Measurements from ENCODE around the gene MAP2K2.

Gene MAP2K2

GRCh38 chr19:4044990-4045465 is 78.9 kb downstream of the MAP2K2 start:
- TF ChIP-seq PPARA (CRISPR knock-in tag; IDR thresholded peaks at IDR 0.05; ENCODE audit: borderline replicate concordance) = no peak
- no peak for TF ChIP-seq ZFP30 (CRISPR knock-in tag; IDR thresholded peaks at IDR 0.05)
- no peak for TF ChIP-seq RARB (CRISPR knock-in tag; IDR thresholded peaks at IDR 0.05)
- no peak for TF ChIP-seq ARNTL (CRISPR knock-in tag; IDR thresholded peaks at IDR 0.05; ENCODE audit: borderline replicate concordance, low read depth)
- no peak for TF ChIP-seq OSR1 (CRISPR knock-in tag; IDR thresholded peaks at IDR 0.05)
- TF ChIP-seq ZNF70 (CRISPR knock-in tag; IDR thresholded peaks at IDR 0.05) = no peak
- TF ChIP-seq ESRRG (CRISPR knock-in tag; IDR thresholded peaks at IDR 0.05) = no peak
- no peak for TF ChIP-seq SNAI2 (CRISPR knock-in tag; IDR thresholded peaks at IDR 0.05)
- no peak for TF ChIP-seq GLIS3 (CRISPR knock-in tag; IDR thresholded peaks at IDR 0.05)
- no peak for TF ChIP-seq TSHZ2 (CRISPR knock-in tag; IDR thresholded peaks at IDR 0.05)
- TF ChIP-seq BACH2 (CRISPR knock-in tag; IDR thresholded peaks at IDR 0.05; ENCODE audit: borderline replicate concordance) = no peak
- no peak for TF ChIP-seq CSRNP3 (CRISPR knock-in tag; IDR thresholded peaks at IDR 0.05)
- no peak for TF ChIP-seq POU6F1 (CRISPR knock-in tag; IDR thresholded peaks at IDR 0.05; ENCODE audit: borderline replicate concordance, low read depth)
- ATAC-seq = no peak

GRCh38 chr19:4043966-4044715 is 79.8 kb downstream of the MAP2K2 start:
- ATAC-seq = no peak
- TF ChIP-seq SNAI2 (CRISPR knock-in tag; IDR thresholded peaks at IDR 0.05) (no peak), ZNF8 (CRISPR knock-in tag; IDR thresholded peaks at IDR 0.05) (no peak)

- no peak for ATAC-seq
- TF ChIP-seq CREB5 (CRISPR knock-in tag; IDR thresholded peaks at IDR 0.05; ENCODE audit: low read depth) = no peak
- no peak for TF ChIP-seq RARB (CRISPR knock-in tag; IDR thresholded peaks at IDR 0.05)
- no peak for TF ChIP-seq ARNTL (CRISPR knock-in tag; IDR thresholded peaks at IDR 0.05; ENCODE audit: borderline replicate concordance, low read depth)
- no peak for TF ChIP-seq ZNF8 (CRISPR knock-in tag; IDR thresholded peaks at IDR 0.05)
- TF ChIP-seq ZC3H10 (CRISPR knock-in tag; IDR thresholded peaks at IDR 0.05) = no peak
Measured at GRCh38 chr19:4043401-4043800, 80.5 kb downstream of the MAP2K2 start.

GRCh38 chr19:4042731-4043082 is 81.2 kb downstream of the MAP2K2 start:
- no peak for ATAC-seq
- no peak for TF ChIP-seq ZNF8 (CRISPR knock-in tag; IDR thresholded peaks at IDR 0.05)

- no peak; the same call in 1 of the 3 replicates for ATAC-seq
- TF ChIP-seq RARB (CRISPR knock-in tag; IDR thresholded peaks at IDR 0.05) (no peak), CSRNP3 (CRISPR knock-in tag; IDR thresholded peaks at IDR 0.05) (no peak), ARNTL (CRISPR knock-in tag; IDR thresholded peaks at IDR 0.05; ENCODE audit: borderline replicate concordance, low read depth) (no peak), ZNF565 (CRISPR knock-in tag; conservative IDR thresholded peaks at IDR 0.05; ENCODE audit: low read depth) (no peak), ZFP30 (CRISPR knock-in tag; IDR thresholded peaks at IDR 0.05) (no peak), POU6F1 (CRISPR knock-in tag; IDR thresholded peaks at IDR 0.05; ENCODE audit: borderline replicate concordance, low read depth) (no peak), PPARA (CRISPR knock-in tag; IDR thresholded peaks at IDR 0.05; ENCODE audit: borderline replicate concordance) (no peak), BACH2 (CRISPR knock-in tag; IDR thresholded peaks at IDR 0.05; ENCODE audit: borderline replicate concordance) (no peak)
Measured at GRCh38 chr19:4042064-4042730, 81.7 kb downstream of the MAP2K2 start.
